IMR-90 (cell line): ENCODE data around the gene NECAB2. TPM values are rescaled to one million over a fixed set of nuclear protein-coding genes. Genes with fewer than 3 reads are reported as not detected.

ENCODE experiments used
- ATAC-seq: fragments of 200-7000 bp; cut with Tn5 transposase; 2 replicates; pipeline ENCODE4 v1.9.1; 2020; ENCODE audit warnings: low read depth, mild to moderate bottlenecking, moderate library complexity
- BruUV-seq: library from RNA; stranded (reverse); fragments of 400-500 nt; replicated peaks from 2 replicates; lab custom pipeline; 2021; lab: Mats Ljungman, UMichigan
- CTCF ChIA-PET: fragments of 300-600 bp; formaldehyde crosslinking; extraction: SDS; loops from one replicate; lab custom pipeline; 2021; ENCODE audit warnings: antibody characterized with exemption; lab: Yijun Ruan, JAX
- POLR2A ChIA-PET: fragments of 300-600 bp; sonication (Branson Sonifier 250); formaldehyde crosslinking; loops from one replicate; lab custom pipeline; 2022; ENCODE audit warnings: antibody characterized with exemption; ENCODE audit not compliant: unreplicated experiment; lab: Charles Lee
- DNase-seq: peaks from one replicate; pipeline ENCODE4 v3.0.0; 2013
- H2AFZ ChIP-seq: replicated peaks from 2 replicates; pipeline ENCODE3; 2013; ENCODE audit warnings: low read length, mild to moderate bottlenecking; ENCODE audit not compliant: poor library complexity
- H2AK5ac ChIP-seq: 2 replicates; pipeline ENCODE4 v1.6.1; 2013; ENCODE audit warnings: low read depth, low read length, inconsistent platforms
- H2AK9ac ChIP-seq: replicated peaks from 2 replicates; pipeline ENCODE3; 2013; ENCODE audit warnings: mild to moderate bottlenecking, low read depth, low read length, moderate library complexity; ENCODE audit not compliant: poor library complexity
- H2BK120ac ChIP-seq: 2 replicates; pipeline ENCODE4 v1.6.1; 2013; ENCODE audit warnings: low read depth, low read length, inconsistent platforms
- H2BK15ac ChIP-seq: 3 replicates; pipeline ENCODE4 v1.6.1; 2013; ENCODE audit warnings: low read depth, low read length, inconsistent platforms
- H2BK20ac ChIP-seq: 2 replicates; pipeline ENCODE4 v1.6.1; 2013; ENCODE audit warnings: low read depth, mild to moderate bottlenecking, inconsistent platforms, low read length, moderate library complexity
- H2BK5ac ChIP-seq: 2 replicates; pipeline ENCODE4 v1.6.1; 2013; ENCODE audit warnings: mild to moderate bottlenecking, low read depth, low read length, inconsistent platforms; ENCODE audit not compliant: poor library complexity, severe bottlenecking
- H3K14ac ChIP-seq: replicated peaks from 2 replicates; pipeline ENCODE4 v1.6.1; 2013; ENCODE audit warnings: low read depth, low read length, inconsistent platforms
- H3K18ac ChIP-seq: 2 replicates; pipeline ENCODE4 v1.6.1; 2013; ENCODE audit warnings: low read depth, low read length, control low read depth
- H3K23ac ChIP-seq: 2 replicates; pipeline ENCODE4 v1.6.1; 2013; ENCODE audit warnings: low read depth, low read length, inconsistent platforms
- H3K27ac ChIP-seq: 2 replicates; pipeline ENCODE4 v1.5.1; 2013; ENCODE audit warnings: mild to moderate bottlenecking, control low read depth, low read length; ENCODE audit not compliant: insufficient read depth
- H3K27me3 ChIP-seq: 2 replicates; pipeline ENCODE4 v1.6.1; 2013; ENCODE audit warnings: low read length; ENCODE audit not compliant: control insufficient read depth, insufficient read depth
- H3K36me3 ChIP-seq: 2 replicates; pipeline ENCODE4 v1.6.1; 2013; ENCODE audit warnings: low read length, mixed read lengths; ENCODE audit not compliant: control insufficient read depth, insufficient read depth
- H3K4ac ChIP-seq: 2 replicates; pipeline ENCODE4 v1.6.1; 2013; ENCODE audit warnings: low read depth, low read length, inconsistent platforms
- H3K4me1 ChIP-seq: 2 replicates; pipeline ENCODE4 v1.6.1; 2013; ENCODE audit warnings: low read length, mixed read lengths; ENCODE audit not compliant: control insufficient read depth, insufficient read depth
- H3K4me2 ChIP-seq: 2 replicates; pipeline ENCODE4 v1.6.1; 2013; ENCODE audit warnings: low read depth, mild to moderate bottlenecking, control low read depth, low read length, moderate library complexity
- H3K4me3 ChIP-seq: 2 replicates; pipeline ENCODE4 v1.5.1; 2013; ENCODE audit warnings: low read depth, mild to moderate bottlenecking, control low read depth, low read length, moderate library complexity; ENCODE audit not compliant: insufficient read depth
- H3K56ac ChIP-seq: 2 replicates; pipeline ENCODE4 v1.6.1; 2013; ENCODE audit warnings: low read length, inconsistent platforms; ENCODE audit not compliant: insufficient read depth; ENCODE audit errors: extremely low read depth
- H3K79me1 ChIP-seq, 2 experiments: 2 replicates each; pipeline ENCODE4 v1.6.1; 2013; ENCODE audit warnings: low read length in 2 of 2, inconsistent platforms in 1 of 2, low read depth in 1 of 2
- H3K9ac ChIP-seq: 2 replicates; pipeline ENCODE4 v1.6.1; 2013; ENCODE audit warnings: low read depth, low read length, control low read depth
- H3K9me1 ChIP-seq: 2 replicates; pipeline ENCODE4 v1.6.1; 2013; ENCODE audit warnings: low read length, inconsistent platforms; ENCODE audit not compliant: insufficient read depth
- H3K9me3 ChIP-seq: 2 replicates; pipeline ENCODE4 v1.6.1; 2013; ENCODE audit warnings: low read length; ENCODE audit not compliant: control insufficient read depth, insufficient read depth
- H4K20me1 ChIP-seq: 2 replicates; pipeline ENCODE4 v1.6.1; 2013; ENCODE audit warnings: low read length, inconsistent platforms; ENCODE audit not compliant: insufficient read depth
- H4K5ac ChIP-seq: 2 replicates; pipeline ENCODE4 v1.6.1; 2013; ENCODE audit warnings: mild to moderate bottlenecking, low read depth, low read length, control low read depth
- H4K8ac ChIP-seq, 2 experiments: 2 replicates each; pipeline ENCODE4 v1.6.1; 2013; ENCODE audit warnings: low read depth in 2 of 2, low read length in 2 of 2, control low read depth in 1 of 2, inconsistent platforms in 1 of 2
- H4K91ac ChIP-seq: 2 replicates; pipeline ENCODE4 v1.6.1; 2013; ENCODE audit warnings: low read depth, low read length, inconsistent platforms; ENCODE audit not compliant: insufficient read depth
- MAZ ChIP-seq: IDR thresholded peaks from 2 replicates; pipeline ENCODE4 v1.6.1; 2012; ENCODE audit warnings: low read depth, mild to moderate bottlenecking, low read length, improper control_type of control experiment, moderate library complexity, borderline replicate concordance
- SMC3 ChIP-seq: fragments of 150-350 bp; IDR thresholded peaks from 2 replicates; pipeline ENCODE4 v1.6.1; 2016; ENCODE audit warnings: low read depth, mild to moderate bottlenecking, antibody characterized with exemption, low read length, moderate library complexity
- WGBS, 2 experiments: methylation state at CpG; one replicate each; pipeline versions ENCODE4 v1.1.5 to v1.1.7; 2013; ENCODE audit warnings: missing lambda C conversion rate in 2 of 2; ENCODE audit not compliant: insufficient read length in 1 of 2; ENCODE audit errors: extremely low coverage in 2 of 2; 5-methylcytosine and 5-hydroxymethylcytosine counted together
- dilution Hi-C: fragments of 300-500 bp; cut with HindIII; formaldehyde crosslinking; loops from one replicate; pipeline ENCODE4 v1.14.3; 2018; ENCODE audit warnings: low sequenced_read_pairs; ENCODE audit not compliant: unreplicated experiment
- in situ Hi-C: fragments of 300-500 bp; cut with MboI; formaldehyde crosslinking; loops from 3 replicates; pipeline ENCODE4 v1.14.3; 2019; ENCODE audit warnings: low sequenced_read_pairs, inconsistent platforms, mixed read lengths
- intact Hi-C: fragments of 100-400 bp; cut with micrococcal nuclease; formaldehyde crosslinking; loops from 2 replicates; pipeline ENCODE4 v1.10.0; 2022
- polyA plus RNA-seq, 3 experiments: library from polyadenylated mRNA; depleted of rRNA; stranded (reverse); fragments of >200 nt; gene quantifications; 2 replicates each; pipeline ENCODE4 v1.2.3, GENCODE V29; 2012; ENCODE audit warnings: low replicate concordance in 1 of 3
- total RNA-seq: library from RNA; depleted of rRNA; stranded (reverse); fragments of >200 nt; gene quantifications from 2 replicates; pipeline ENCODE4 v1.2.3, GENCODE V29; 2012

The NECAB2 gene
- total and polyA plus RNA-seq, 2 of the 4 experiments (the other 2 are of a cell fraction), result 0.27 TPM; not detected in 1

- no peak overlapping the region for H4K8ac ChIP-seq
- H4K91ac ChIP-seq, result no peak overlapping the region
- 65% methylated on average over 9 of the region's 12 CpGs; no CpG with 5 or more reads in 1 of the 2 experiments for WGBS, 2 experiments
- ATAC-seq (no peak), DNase-seq (no peak)
- H4K5ac ChIP-seq, result no peak overlapping the region
- ChIA-PET CTCF (no interaction called here), POLR2A (no interaction called here)
- no peak overlapping the region for H2AK9ac ChIP-seq
- no peaks in the 10 kb centered on the region for H3K9me3 ChIP-seq
- H2BK15ac ChIP-seq, result no peak overlapping the region
- no TSS peak for BruUV-seq
- no peaks in the 10 kb centered on the region for H3K4me1 ChIP-seq
- H3K27me3 ChIP-seq, result peaks cover 53% of the 10 kb centered on the region
- intact Hi-C loops (no loop called here), dilution Hi-C loops (no loop called here), in situ Hi-C loops (no loop called here)
- no peak for TF ChIP-seq SMC3
- TF ChIP-seq MAZ, result no peak
- no peaks in the 10 kb centered on the region; the same call in 1 of the 2 replicates for H4K20me1 ChIP-seq
- H2BK5ac ChIP-seq, result no peak overlapping the region
- no peaks in the 10 kb centered on the region for H3K36me3 ChIP-seq
- H3K4me2 ChIP-seq, result no peak overlapping the region
- H3K4me3 ChIP-seq, result no peak overlapping the region
- no peaks in the 10 kb centered on the region for H3K79me1 ChIP-seq
- no peak overlapping the region for H3K18ac ChIP-seq
- no peak overlapping the region for H2AFZ ChIP-seq
- H3K27ac ChIP-seq, result no peak overlapping the region
- no peak overlapping the region for H3K9ac ChIP-seq
- H3K56ac ChIP-seq, result no peak overlapping the region
- H3K9me1 ChIP-seq, result no peaks in the 10 kb centered on the region
- H3K14ac ChIP-seq, result no peak overlapping the region
- no peak overlapping the region for H3K23ac ChIP-seq
- H2BK20ac ChIP-seq, result no peak overlapping the region
- H2BK120ac ChIP-seq, result no peak overlapping the region
- H2AK5ac ChIP-seq, result no peak overlapping the region
- H3K4ac ChIP-seq, result no peak overlapping the region
Measured at GRCh38 chr16:84003038-84003437, 35.0 kb downstream of the NECAB2 start.
